GM18519 (cell line): ENCODE results near the gene DPH6.
"Not testable (repeated sequence)": the region's sequence is repeated elsewhere in the genome, so short reads cannot be mapped to it uniquely, and the experiment has no call there.

Source experiments
- ATAC-seq: cut with Tn5 transposase; IDR thresholded peaks from one replicate; pipeline ENCODE4 v1.9.1; 2021; ENCODE audit warnings: mild to moderate bottlenecking, moderate library complexity; ENCODE audit not compliant: unreplicated experiment, low FRiP score

The DPH6 gene

GRCh38 chr15:35545824-35546510, at the start of gene DPH6:
Gene DPH6 (minus strand): TSS chr15:35546165. CDS start chr15:35546141, 24 bp downstream.
- peak; percentile 80 for ATAC-seq

- no peak for ATAC-seq
Observed at GRCh38 chr15:35595656-35596055, 49.7 kb upstream of the DPH6 start.

- ATAC-seq: not testable (repeated sequence)
Observed at GRCh38 chr15:35591987-35592386, 46.0 kb upstream of the DPH6 start.

GRCh38 chr15:35583863-35584528, 38.0 kb upstream of the DPH6 start:
- ATAC-seq: no peak

GRCh38 chr15:35580606-35581005, 34.6 kb upstream of the DPH6 start:
- no peak for ATAC-seq

- no peak for ATAC-seq
Observed at GRCh38 chr15:35567392-35567791, 21.4 kb upstream of the DPH6 start.

GRCh38 chr15:35566991-35567390, 21.0 kb upstream of the DPH6 start:
- ATAC-seq: no peak

GRCh38 chr15:35565901-35566300, 19.9 kb upstream of the DPH6 start:
- ATAC-seq: no peak

GRCh38 chr15:35562641-35563040, 16.7 kb upstream of the DPH6 start:
- no peak for ATAC-seq

- no peak for ATAC-seq
Observed at GRCh38 chr15:35561308-35561707, 15.3 kb upstream of the DPH6 start.

GRCh38 chr15:35560870-35561269, 14.9 kb upstream of the DPH6 start:
- ATAC-seq: no peak

- ATAC-seq: no peak
Observed at GRCh38 chr15:35560258-35560657, 14.3 kb upstream of the DPH6 start.

GRCh38 chr15:35559683-35560082, 13.7 kb upstream of the DPH6 start:
- no peak for ATAC-seq

- ATAC-seq: no peak
Observed at GRCh38 chr15:35557544-35557943, 11.6 kb upstream of the DPH6 start.

- no peak for ATAC-seq
Observed at GRCh38 chr15:35557012-35557411, 11.0 kb upstream of the DPH6 start.

GRCh38 chr15:35555244-35555643, 9.3 kb upstream of the DPH6 start:
- ATAC-seq: no peak

GRCh38 chr15:35550957-35551356, 5.0 kb upstream of the DPH6 start:
- ATAC-seq: no peak

- ATAC-seq: no peak
Observed at GRCh38 chr15:35549567-35549966, 3.6 kb upstream of the DPH6 start.

- ATAC-seq: no peak
Observed at GRCh38 chr15:35548435-35548834, 2.5 kb upstream of the DPH6 start.

GRCh38 chr15:35547775-35548364, 1.9 kb upstream of the DPH6 start:
- no peak for ATAC-seq

GRCh38 chr15:35546511-35547381, 781 bp upstream of the DPH6 start:
- no peak for ATAC-seq
